SK-N-SH treated with all-trans-retinoic acid at 6 μM for 48 hours (cell line): Measurements from ENCODE around the gene MCFD2.

Experiments
- ATAC-seq: fragments of 200-7000 bp; cut with Tn5 transposase; 3 replicates; pipeline ENCODE4 v1.9.1; 2020; ENCODE audit warnings: mild to moderate bottlenecking, moderate library complexity
- ARNTL ChIP-seq: fragments of 450-650 bp; formaldehyde crosslinking; IDR thresholded peaks from 2 replicates; pipeline ENCODE4 v1.5.0; 2020; ENCODE audit warnings: low read depth, mild to moderate bottlenecking, moderate library complexity, borderline replicate concordance
- BACH2 ChIP-seq: fragments of 250-450 bp; sonication (Bioruptor Pico); IDR thresholded peaks from 2 replicates; pipeline ENCODE4 v1.9.0; 2021; ENCODE audit warnings: mild to moderate bottlenecking, borderline replicate concordance
- CREB5 ChIP-seq: fragments of 250-450 bp; sonication (Bioruptor Pico); IDR thresholded peaks from 2 replicates; pipeline ENCODE4 v1.5.1; 2020; ENCODE audit warnings: low read depth, mild to moderate bottlenecking, moderate library complexity
- CSDC2 ChIP-seq: fragments of 250-450 bp; sonication (Bioruptor Pico); IDR thresholded peaks from 2 replicates; pipeline ENCODE4 v1.5.0; 2020; ENCODE audit warnings: mild to moderate bottlenecking, moderate library complexity
- CSRNP3 ChIP-seq: fragments of 250-450 bp; sonication (Bioruptor Pico); IDR thresholded peaks from 2 replicates; pipeline ENCODE4 v1.5.1; 2021; ENCODE audit warnings: mild to moderate bottlenecking, moderate library complexity
- ESRRG ChIP-seq: fragments of 250-450 bp; sonication (Bioruptor Pico); IDR thresholded peaks from 2 replicates; pipeline ENCODE4 v1.6.1; 2021; ENCODE audit warnings: mild to moderate bottlenecking
- GLIS3 ChIP-seq: fragments of 250-450 bp; sonication (Bioruptor Pico); IDR thresholded peaks from 2 replicates; pipeline ENCODE4 v1.5.0; 2020; ENCODE audit warnings: mild to moderate bottlenecking, moderate library complexity
- OSR1 ChIP-seq: fragments of 250-450 bp; sonication (Bioruptor Pico); IDR thresholded peaks from 2 replicates; pipeline ENCODE4 v1.8.0; 2022; ENCODE audit warnings: moderate library complexity, mild to moderate bottlenecking, inconsistent platforms
- PATZ1 ChIP-seq: fragments of 250-450 bp; sonication (Bioruptor Pico); IDR thresholded peaks from 2 replicates; pipeline ENCODE4 v1.8.0; 2020; ENCODE audit warnings: mild to moderate bottlenecking, moderate library complexity, borderline replicate concordance
- POU6F1 ChIP-seq: fragments of 250-450 bp; sonication (Bioruptor Pico); IDR thresholded peaks from 2 replicates; pipeline ENCODE4 v1.8.0; 2021; ENCODE audit warnings: low read depth, mild to moderate bottlenecking, moderate library complexity, borderline replicate concordance
- PPARA ChIP-seq: fragments of 250-450 bp; sonication (Bioruptor Pico); IDR thresholded peaks from 2 replicates; pipeline ENCODE4 v1.5.0; 2020; ENCODE audit warnings: mild to moderate bottlenecking, borderline replicate concordance
- SNAI2 ChIP-seq: fragments of 250-450 bp; sonication (Bioruptor Pico); IDR thresholded peaks from 2 replicates; pipeline ENCODE4 v1.5.0; 2020; ENCODE audit warnings: mild to moderate bottlenecking, moderate library complexity
- TOX ChIP-seq: fragments of 250-450 bp; sonication (Bioruptor Pico); IDR thresholded peaks from 2 replicates; pipeline ENCODE4 v1.8.0; 2021; ENCODE audit warnings: mild to moderate bottlenecking, moderate library complexity, borderline replicate concordance
- TSHZ2 ChIP-seq: fragments of 250-450 bp; sonication (Bioruptor Pico); IDR thresholded peaks from 2 replicates; pipeline ENCODE4 v1.5.0; 2020; ENCODE audit warnings: mild to moderate bottlenecking, moderate library complexity
- ZC3H10 ChIP-seq: fragments of 250-450 bp; sonication (Bioruptor Pico); IDR thresholded peaks from 2 replicates; pipeline ENCODE4 v1.5.1; 2021; ENCODE audit warnings: mild to moderate bottlenecking, moderate library complexity
- ZFP3 ChIP-seq: fragments of 250-450 bp; sonication (Bioruptor Pico); IDR thresholded peaks from 2 replicates; pipeline ENCODE4 v1.5.0; 2020; ENCODE audit warnings: mild to moderate bottlenecking, moderate library complexity
- ZFP30 ChIP-seq: fragments of 450-650 bp; formaldehyde crosslinking; IDR thresholded peaks from 2 replicates; pipeline ENCODE4 v1.5.0; 2022; ENCODE audit warnings: mild to moderate bottlenecking, moderate library complexity
- ZNF565 ChIP-seq: fragments of 450-650 bp; formaldehyde crosslinking; conservative IDR thresholded peaks from 2 replicates; pipeline ENCODE4 v1.5.0; 2020; ENCODE audit warnings: low read depth, mild to moderate bottlenecking, moderate library complexity
- ZNF70 ChIP-seq: fragments of 450-650 bp; formaldehyde crosslinking; IDR thresholded peaks from 2 replicates; pipeline ENCODE4 v1.5.0; 2020; ENCODE audit warnings: mild to moderate bottlenecking, moderate library complexity
- ZNF8 ChIP-seq: fragments of 450-650 bp; formaldehyde crosslinking; IDR thresholded peaks from 2 replicates; pipeline ENCODE4 v1.5.0; 2020; ENCODE audit warnings: mild to moderate bottlenecking, moderate library complexity

Gene MCFD2

GRCh38 chr2:46869621-46870020 is 46.0 kb downstream of the MCFD2 start:
- TF ChIP-seq GLIS3 (CRISPR knock-in tag) (no peak), SNAI2 (CRISPR knock-in tag) (no peak), POU6F1 (CRISPR knock-in tag) (no peak), ESRRG (no peak), ZNF70 (no peak), PPARA (CRISPR knock-in tag) (no peak), ZFP30 (CRISPR knock-in tag) (no peak), ZC3H10 (CRISPR knock-in tag) (no peak), ARNTL (CRISPR knock-in tag) (no peak), ZNF565 (CRISPR knock-in tag) (no peak), OSR1 (CRISPR knock-in tag) (no peak), TSHZ2 (CRISPR knock-in tag) (no peak)
- TF ChIP-seq, all 23 proteins: peak for 0
- no peak for ATAC-seq

- no peak for ATAC-seq
- TF ChIP-seq CSRNP3 (CRISPR knock-in tag) (no peak), CREB5 (no peak), ZNF565 (CRISPR knock-in tag) (no peak)
- TF ChIP-seq, all 23 proteins: peak for 0
These were observed 48.8 kb downstream of the MCFD2 start for GRCh38 chr2:46866770-46867246.

GRCh38 chr2:46865181-46865970 is 50.2 kb downstream of the MCFD2 start:
- no peak for ATAC-seq
- TF ChIP-seq ZNF70 (no peak), POU6F1 (CRISPR knock-in tag) (no peak), ZFP30 (CRISPR knock-in tag) (no peak), TSHZ2 (CRISPR knock-in tag) (no peak), OSR1 (CRISPR knock-in tag) (no peak), ZNF8 (CRISPR knock-in tag) (no peak), TOX (CRISPR knock-in tag) (no peak), ZFP3 (CRISPR knock-in tag) (no peak), PPARA (CRISPR knock-in tag) (no peak), BACH2 (CRISPR knock-in tag) (no peak), PATZ1 (no peak), ZC3H10 (CRISPR knock-in tag) (no peak), ESRRG (no peak), ARNTL (CRISPR knock-in tag) (no peak), CSDC2 (CRISPR knock-in tag) (no peak)
- TF ChIP-seq, all 23 proteins: peak for 0
